Panc1 (cell line): ENCODE results near the gene ATXN7L1. TPM values are rescaled to one million over a fixed set of nuclear protein-coding genes. Genes with fewer than 3 reads are reported as not detected.

Source experiments
- ATAC-seq: fragments of 200-7000 bp; cut with Tn5 transposase; 2 replicates; pipeline ENCODE4 v1.9.1; 2020; ENCODE audit warnings: mild to moderate bottlenecking, moderate library complexity
- BruUV-seq: library from RNA; stranded (reverse); fragments of 400-500 nt; replicated peaks from 2 replicates; lab custom pipeline; 2021; lab: Mats Ljungman, UMichigan
- CTCF ChIA-PET: fragments of 300-600 bp; sonication (Branson Sonifier 250); formaldehyde crosslinking; loops from one replicate; lab custom pipeline; 2022; ENCODE audit warnings: antibody characterized with exemption; lab: Charles Lee
- POLR2A ChIA-PET: fragments of 300-600 bp; sonication (Branson Sonifier 250); formaldehyde crosslinking; loops from one replicate; lab custom pipeline; 2022; ENCODE audit warnings: antibody characterized with exemption; lab: Charles Lee
- DNase-seq: peaks from one replicate; pipeline ENCODE4 v3.0.0-alpha.2; 2010; ENCODE audit warnings: low read depth, low spot score
- H3K27ac ChIP-seq: 2 replicates; pipeline ENCODE4 v1.5.1; 2011; ENCODE audit warnings: mild to moderate bottlenecking, low read length, inconsistent platforms
- H3K27me3 ChIP-seq: fragments of 200-500 bp; sonication (Bioruptor generic); 2 replicates; pipeline ENCODE4 v1.6.0; 2014; ENCODE audit warnings: low read length, inconsistent platforms; ENCODE audit not compliant: control insufficient read depth, insufficient read depth
- H3K36me3 ChIP-seq: fragments of 200-500 bp; sonication (Bioruptor generic); 2 replicates; pipeline ENCODE4 v1.5.1; 2014; ENCODE audit warnings: inconsistent platforms, mild to moderate bottlenecking, low read length, moderate library complexity; ENCODE audit not compliant: control insufficient read depth, insufficient read depth
- H3K4me1 ChIP-seq: 2 replicates; pipeline ENCODE4 v1.5.1; 2011; ENCODE audit warnings: inconsistent platforms, mild to moderate bottlenecking, low read length, moderate library complexity; ENCODE audit not compliant: control insufficient read depth, insufficient read depth
- H3K4me3 ChIP-seq, 2 experiments: 2 replicates each; pipeline ENCODE4 v1.5.1; 2011 to 2012; ENCODE audit warnings: low read depth in 2 of 2, low read length in 2 of 2, mild to moderate bottlenecking in 2 of 2, inconsistent platforms in 1 of 2, moderate library complexity in 1 of 2
- H3K9me3 ChIP-seq: fragments of 200-500 bp; sonication (Bioruptor generic); 2 replicates; pipeline ENCODE4 v1.5.1; 2014; ENCODE audit warnings: low read depth, mild to moderate bottlenecking, inconsistent platforms, low read length, moderate library complexity; ENCODE audit not compliant: control insufficient read depth, insufficient read depth
- POLR2AphosphoS5 ChIP-seq: IDR thresholded peaks from 2 replicates; pipeline ENCODE4 v1.6.1; 2012; ENCODE audit warnings: mild to moderate bottlenecking, low read depth, low read length, moderate library complexity
- SIN3A ChIP-seq: IDR thresholded peaks from 2 replicates; pipeline ENCODE4 v1.6.1; 2012; ENCODE audit warnings: low read depth, mild to moderate bottlenecking, low read length, moderate library complexity, borderline replicate concordance; ENCODE audit not compliant: insufficient read depth
- in situ Hi-C: cut with HindIII; loops from 2 replicates; pipeline ENCODE4 v1.10.0; 2016; ENCODE audit warnings: low sequenced_read_pairs, low pct_unique_long_range_greater_than_20kb
- intact Hi-C: fragments of 100-400 bp; cut with micrococcal nuclease; formaldehyde crosslinking; loops from one replicate; pipeline ENCODE4 v1.10.0; 2022; ENCODE audit not compliant: unreplicated experiment
- total RNA-seq: library from RNA; stranded (reverse); gene quantifications from one replicate; pipeline ENCODE4 v1.2.1, GENCODE V29; 2021; ENCODE audit not compliant: unreplicated experiment
- TF ChIP-seq, protein P1 (sequence below), 2 experiments: IDR thresholded peaks; 2 replicates each; pipeline ENCODE4 v1.6.1; 2011 to 2012; ENCODE audit warnings: low read depth in 2 of 2, control low read depth in 1 of 2, low read length in 1 of 2, mild to moderate bottlenecking in 1 of 2, moderate library complexity in 1 of 2; ENCODE audit not compliant: insufficient read depth in 1 of 2
- TF ChIP-seq, protein P2 (sequence below): fragments of 450-650 bp; IDR thresholded peaks from 2 replicates; pipeline ENCODE4 v1.5.1; 2017; ENCODE audit warnings: mild to moderate bottlenecking

ATXN7L1 gene
- total RNA-seq, 1 experiment from 2014 or later: 10.8 TPM

DNA sequence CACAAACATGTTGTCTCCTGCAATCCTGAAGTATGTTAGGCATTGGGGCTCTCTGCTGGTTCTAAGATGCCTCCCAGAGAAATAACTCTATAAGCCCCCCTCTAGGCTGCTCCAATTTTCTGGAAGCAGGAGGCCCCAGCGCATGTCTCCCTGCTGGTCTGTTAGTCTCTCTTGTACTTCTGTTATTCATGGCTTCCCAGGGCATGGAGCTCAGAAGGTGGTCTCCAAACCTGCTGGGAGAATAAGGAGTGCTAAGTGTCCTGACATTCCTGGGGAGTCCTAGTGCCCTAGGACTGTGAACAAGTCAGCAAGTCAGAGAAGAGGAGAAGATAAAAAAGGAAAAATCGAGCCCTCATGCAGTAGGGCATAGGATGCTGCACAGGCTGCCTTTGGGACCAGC is 224.6 kb downstream of the ATXN7L1 start:
- TF ChIP-seq, protein P1, sequence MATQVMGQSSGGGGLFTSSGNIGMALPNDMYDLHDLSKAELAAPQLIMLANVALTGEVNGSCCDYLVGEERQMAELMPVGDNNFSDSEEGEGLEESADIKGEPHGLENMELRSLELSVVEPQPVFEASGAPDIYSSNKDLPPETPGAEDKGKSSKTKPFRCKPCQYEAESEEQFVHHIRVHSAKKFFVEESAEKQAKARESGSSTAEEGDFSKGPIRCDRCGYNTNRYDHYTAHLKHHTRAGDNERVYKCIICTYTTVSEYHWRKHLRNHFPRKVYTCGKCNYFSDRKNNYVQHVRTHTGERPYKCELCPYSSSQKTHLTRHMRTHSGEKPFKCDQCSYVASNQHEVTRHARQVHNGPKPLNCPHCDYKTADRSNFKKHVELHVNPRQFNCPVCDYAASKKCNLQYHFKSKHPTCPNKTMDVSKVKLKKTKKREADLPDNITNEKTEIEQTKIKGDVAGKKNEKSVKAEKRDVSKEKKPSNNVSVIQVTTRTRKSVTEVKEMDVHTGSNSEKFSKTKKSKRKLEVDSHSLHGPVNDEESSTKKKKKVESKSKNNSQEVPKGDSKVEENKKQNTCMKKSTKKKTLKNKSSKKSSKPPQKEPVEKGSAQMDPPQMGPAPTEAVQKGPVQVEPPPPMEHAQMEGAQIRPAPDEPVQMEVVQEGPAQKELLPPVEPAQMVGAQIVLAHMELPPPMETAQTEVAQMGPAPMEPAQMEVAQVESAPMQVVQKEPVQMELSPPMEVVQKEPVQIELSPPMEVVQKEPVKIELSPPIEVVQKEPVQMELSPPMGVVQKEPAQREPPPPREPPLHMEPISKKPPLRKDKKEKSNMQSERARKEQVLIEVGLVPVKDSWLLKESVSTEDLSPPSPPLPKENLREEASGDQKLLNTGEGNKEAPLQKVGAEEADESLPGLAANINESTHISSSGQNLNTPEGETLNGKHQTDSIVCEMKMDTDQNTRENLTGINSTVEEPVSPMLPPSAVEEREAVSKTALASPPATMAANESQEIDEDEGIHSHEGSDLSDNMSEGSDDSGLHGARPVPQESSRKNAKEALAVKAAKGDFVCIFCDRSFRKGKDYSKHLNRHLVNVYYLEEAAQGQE (IDR thresholded peaks at IDR 0.05; ENCODE audit: insufficient read depth in 1 of 2, low read depth in 2 of 2, low read length in 1 of 2): no peak
- TF ChIP-seq, protein P2, sequence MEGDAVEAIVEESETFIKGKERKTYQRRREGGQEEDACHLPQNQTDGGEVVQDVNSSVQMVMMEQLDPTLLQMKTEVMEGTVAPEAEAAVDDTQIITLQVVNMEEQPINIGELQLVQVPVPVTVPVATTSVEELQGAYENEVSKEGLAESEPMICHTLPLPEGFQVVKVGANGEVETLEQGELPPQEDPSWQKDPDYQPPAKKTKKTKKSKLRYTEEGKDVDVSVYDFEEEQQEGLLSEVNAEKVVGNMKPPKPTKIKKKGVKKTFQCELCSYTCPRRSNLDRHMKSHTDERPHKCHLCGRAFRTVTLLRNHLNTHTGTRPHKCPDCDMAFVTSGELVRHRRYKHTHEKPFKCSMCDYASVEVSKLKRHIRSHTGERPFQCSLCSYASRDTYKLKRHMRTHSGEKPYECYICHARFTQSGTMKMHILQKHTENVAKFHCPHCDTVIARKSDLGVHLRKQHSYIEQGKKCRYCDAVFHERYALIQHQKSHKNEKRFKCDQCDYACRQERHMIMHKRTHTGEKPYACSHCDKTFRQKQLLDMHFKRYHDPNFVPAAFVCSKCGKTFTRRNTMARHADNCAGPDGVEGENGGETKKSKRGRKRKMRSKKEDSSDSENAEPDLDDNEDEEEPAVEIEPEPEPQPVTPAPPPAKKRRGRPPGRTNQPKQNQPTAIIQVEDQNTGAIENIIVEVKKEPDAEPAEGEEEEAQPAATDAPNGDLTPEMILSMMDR: no peak
- peaks cover 47% of the 10 kb centered on the region for H3K4me1 ChIP-seq
- in situ Hi-C loops: no loop called here

DNA sequence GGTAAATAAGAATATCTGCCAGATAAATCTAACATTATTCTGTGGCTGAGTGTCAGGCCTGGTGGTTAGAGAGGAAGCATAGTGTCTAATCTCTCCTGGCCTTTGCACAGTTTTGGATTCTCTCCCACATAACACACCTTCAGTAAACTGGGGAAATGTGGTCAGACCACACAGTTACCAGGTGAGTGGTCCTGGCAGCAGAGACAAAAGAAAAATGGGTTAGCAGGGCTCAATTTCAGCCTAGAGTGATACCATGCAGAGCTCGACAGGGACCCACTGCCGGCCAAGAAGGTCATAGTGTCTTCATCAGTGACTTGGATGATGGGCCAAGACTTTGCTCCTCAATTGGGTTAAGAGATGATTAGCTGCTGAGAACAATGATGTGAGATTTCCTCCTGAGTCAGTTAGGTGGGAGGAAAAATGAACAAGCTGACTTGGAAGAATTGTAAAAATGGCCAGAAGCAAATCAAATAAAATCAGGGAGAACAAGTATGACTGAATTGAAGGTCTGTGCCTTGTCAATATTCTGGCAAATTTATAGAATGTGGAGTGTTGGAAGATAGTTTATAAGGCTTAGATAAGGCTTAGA is 225.9 kb downstream of the ATXN7L1 start:
- TF ChIP-seq, protein P2: no peak
- TF ChIP-seq POLR2AphosphoS5 (no peak), SIN3A (no peak)
- TF ChIP-seq, protein P1 (IDR thresholded peaks at IDR 0.05; ENCODE audit: insufficient read depth in 1 of 2, low read depth in 2 of 2, low read length in 1 of 2): no peak
- H3K27ac ChIP-seq: peak overlapping the region; percentile 86
- CTCF ChIA-PET: interaction anchor here (0.6 kb wide), 1 partner anchor 114 kb away, joined by 3 read pairs; no protein-coding TSS in a partner anchor
- H3K36me3 ChIP-seq: no peaks in the 10 kb centered on the region
- in situ Hi-C loops (no loop called here), intact Hi-C loops (loop anchor here (10.0 kb wide), 3 partner anchors 94 to 504 kb away; partner anchors contain the start of gene ATXN7L1)
- ATAC-seq (no peak), DNase-seq (no peak)
- H3K9me3 ChIP-seq: no peaks in the 10 kb centered on the region
- peaks cover 47% of the 10 kb centered on the region for H3K4me1 ChIP-seq
- no peaks in the 10 kb centered on the region for H3K27me3 ChIP-seq
- POLR2A ChIA-PET: no interaction called here
- BruUV-seq: no TSS peak
- H3K4me3 ChIP-seq: no peak overlapping the region

More for the DNA sequence above, 224.6 kb downstream of the ATXN7L1 start:
- ATAC-seq (no peak), DNase-seq (no peak)
- H3K9me3 ChIP-seq: no peaks in the 10 kb centered on the region
- no peak overlapping the region for H3K4me3 ChIP-seq
- H3K27me3 ChIP-seq: no peaks in the 10 kb centered on the region
- ChIA-PET POLR2A (no interaction called here), CTCF (interaction anchor here (1.0 kb wide), 1 partner anchor 115 kb away, joined by 3 read pairs; no protein-coding TSS in a partner anchor)
- intact Hi-C loops: loop anchor here (1.0 to 10.0 kb wide), 4 partner anchors 93 to 503 kb away; partner anchors contain the start of gene ATXN7L1
- no peaks in the 10 kb centered on the region for H3K36me3 ChIP-seq
- peak overlapping the region; percentile 23; the same call in 1 of the 2 replicates for H3K27ac ChIP-seq
- no TSS peak for BruUV-seq
